A549 (cell line): ENCODE results near the gene KLHDC8A. TPM values are rescaled to one million over a fixed set of nuclear protein-coding genes. Genes with fewer than 3 reads are reported as not detected.
A peak's percentile ranks its signal among the peaks of the same experiment; 100 is the strongest.

ENCODE experiments used
- ATAC-seq, 2 experiments: fragments of 200-7000 bp in 1 of 2; fragments of >200 bp in 1 of 2; cut with Nextera tagmentation in 1 of 2; cut with Tn5 transposase in 1 of 2; 3 replicates each; pipeline versions ENCODE4 v1.8.0 to v1.9.1; 2018 to 2020; ENCODE audit warnings: mild to moderate bottlenecking in 1 of 2, moderate library complexity in 1 of 2
- CTCF ChIA-PET: fragments of 300-600 bp; sonication (Branson Sonifier 250); formaldehyde crosslinking; extraction: SDS; loops from one replicate; lab custom pipeline; 2021; ENCODE audit warnings: antibody characterized with exemption, inconsistent platforms; lab: Yijun Ruan, JAX
- POLR2A ChIA-PET: fragments of 350-600 bp; formaldehyde crosslinking; extraction: SDS; loops from one replicate; lab custom pipeline; 2021; ENCODE audit warnings: antibody characterized with exemption, inconsistent platforms; lab: Yijun Ruan, JAX
- DNase-seq, 2 experiments: peaks; one replicate each; pipeline versions ENCODE4 v3.0.0 to v3.0.0-alpha.2; 2011 to 2016; ENCODE audit warnings: low read depth in 1 of 2, low spot score in 1 of 2
- FAIRE-seq: peaks from 2 replicates; lab custom pipeline; 2011; peaks lifted over from hg19 to GRCh38; lab: Jason Lieb, UNC
- H3K27ac ChIP-seq, 2 experiments: fragments of >200 bp; sonication (Bioruptor Twin); formaldehyde crosslinking; 3 replicates each; pipeline ENCODE4 v1.5.1; 2016 to 2017
- H3K4me1 ChIP-seq: fragments of >200 bp; sonication (Bioruptor Twin); formaldehyde crosslinking; 3 replicates; pipeline ENCODE4 v1.6.1; 2016
- H3K4me2 ChIP-seq: fragments of >200 bp; sonication (Bioruptor Twin); formaldehyde crosslinking; 3 replicates; pipeline ENCODE4 v1.6.1; 2016
- H3K4me3 ChIP-seq: fragments of >200 bp; sonication (Bioruptor Twin); formaldehyde crosslinking; 3 replicates; pipeline ENCODE4 v1.5.1; 2016
- H3K9me3 ChIP-seq: fragments of >200 bp; sonication (Bioruptor Twin); formaldehyde crosslinking; 3 replicates; pipeline ENCODE4 v1.6.1; 2016
- CBX8 ChIP-seq: fragments of 200-600 bp; sonication (generic); IDR thresholded peaks from 2 replicates; pipeline ENCODE4 v1.6.1; 2016
- E2F6 ChIP-seq: IDR thresholded peaks from 2 replicates; pipeline ENCODE4 v1.6.1; 2012; ENCODE audit warnings: low read depth, borderline replicate concordance
- EP300 ChIP-seq, 2 experiments: fragments of >200 bp; sonication (Bioruptor Twin); formaldehyde crosslinking; IDR thresholded peaks; 2 replicates in 1 of 2; 3 replicates in 1 of 2; pipeline ENCODE4 v1.6.1; 2016 to 2017
- FOXS1 ChIP-seq: fragments of 250-450 bp; sonication (Bioruptor Pico); IDR thresholded peaks from 2 replicates; pipeline ENCODE4 v1.5.0; 2020; ENCODE audit warnings: mild to moderate bottlenecking, moderate library complexity
- GATA3 ChIP-seq: IDR thresholded peaks from 2 replicates; pipeline ENCODE4 v1.6.1; 2012; ENCODE audit warnings: borderline replicate concordance
- HES2 ChIP-seq: fragments of >200 bp; sonication (Bioruptor Twin); formaldehyde crosslinking; IDR thresholded peaks from 2 replicates; pipeline ENCODE4 v1.6.1; 2016
- HOXB13 ChIP-seq: fragments of 250-450 bp; sonication (Bioruptor Pico); IDR thresholded peaks from 2 replicates; pipeline ENCODE4 v1.5.0; 2020; ENCODE audit warnings: low read depth, mild to moderate bottlenecking, moderate library complexity
- JUN ChIP-seq, 2 experiments: fragments of >200 bp; sonication (Bioruptor Twin); formaldehyde crosslinking; IDR thresholded peaks; 2 replicates in 1 of 2; 3 replicates in 1 of 2; pipeline ENCODE4 v1.6.1; 2016 to 2017
- MAFK ChIP-seq: fragments of 450-650 bp; IDR thresholded peaks from 2 replicates; pipeline ENCODE4 v1.6.1; 2014; ENCODE audit not compliant: partially characterized antibody
- MAX ChIP-seq: IDR thresholded peaks from 2 replicates; pipeline ENCODE4 v1.6.1; 2012
- NFE2L2 ChIP-seq: fragments of 150-350 bp; conservative IDR thresholded peaks from 2 replicates; pipeline ENCODE4 v1.6.1; 2014; ENCODE audit warnings: low read length
- NR3C1 ChIP-seq: fragments of >200 bp; sonication (Bioruptor Twin); formaldehyde crosslinking; IDR thresholded peaks from 3 replicates; pipeline ENCODE4 v1.6.1; 2017
- PHF8 ChIP-seq: fragments of 200-600 bp; sonication (generic); IDR thresholded peaks from 2 replicates; pipeline ENCODE4 v1.6.1; 2016; ENCODE audit warnings: low read depth, mild to moderate bottlenecking, antibody characterized with exemption, moderate library complexity, borderline replicate concordance
- POLR2A ChIP-seq: IDR thresholded peaks from 2 replicates; pipeline ENCODE4 v1.6.1; 2012; ENCODE audit warnings: mild to moderate bottlenecking, low read length
- RAD21 ChIP-seq, 2 experiments: fragments of >200 bp in 1 of 2; sonication (Bioruptor Twin) in 1 of 2; formaldehyde crosslinking in 1 of 2; IDR thresholded peaks in 1 of 2; conservative IDR thresholded peaks in 1 of 2; 2 replicates in 1 of 2; 3 replicates in 1 of 2; pipeline ENCODE4 v1.6.1; 2012 to 2018; ENCODE audit warnings: inconsistent platforms in 1 of 2
- RARB ChIP-seq: fragments of 250-450 bp; sonication (Bioruptor Pico); IDR thresholded peaks from 2 replicates; pipeline ENCODE4 v1.8.0; 2021; ENCODE audit warnings: mild to moderate bottlenecking, moderate library complexity
- RCOR1 ChIP-seq: fragments of 150-350 bp; IDR thresholded peaks from 2 replicates; pipeline ENCODE4 v1.6.1; 2014; ENCODE audit warnings: antibody characterized with exemption, low read length, low read depth
- SMC3 ChIP-seq: fragments of >200 bp; sonication (Bioruptor Twin); formaldehyde crosslinking; IDR thresholded peaks from 3 replicates; pipeline ENCODE4 v1.6.1; 2018; ENCODE audit warnings: inconsistent platforms
- ZFP36 ChIP-seq: fragments of 450-650 bp; IDR thresholded peaks from 2 replicates; pipeline ENCODE4 v1.6.1; 2014; ENCODE audit warnings: borderline replicate concordance; ENCODE audit not compliant: partially characterized antibody
- WGBS: methylation state at CpG from one replicate; pipeline ENCODE4 v1.1.6; 2017; ENCODE audit errors: missing lambda C conversion rate; 5-methylcytosine and 5-hydroxymethylcytosine counted together
- polyA plus RNA-seq, 4 experiments: library from polyadenylated mRNA; depleted of rRNA in 3 of 4; stranded (reverse); fragments of >200 nt; fragmentation: RNase III in 1 of 4; extraction: RNeasy Plus Mini Kit Qiagen cat#74134 plus additional on column Dnase treatment in 1 of 4; gene quantifications; 2 replicates in 3 of 4; 3 replicates in 1 of 4; pipeline ENCODE4 v1.2.3, GENCODE V29; 2011 to 2017
- TF ChIP-seq, protein P1 (sequence below): fragments of 250-450 bp; sonication (Bioruptor Pico); IDR thresholded peaks from 2 replicates; pipeline ENCODE4 v1.5.0; 2020; ENCODE audit warnings: low read depth, mild to moderate bottlenecking, moderate library complexity

KLHDC8A gene
- polyA plus RNA-seq, 2 of the 4 experiments (the other 2 are of a cell fraction): 0.34 to 0.40 TPM

DNA sequence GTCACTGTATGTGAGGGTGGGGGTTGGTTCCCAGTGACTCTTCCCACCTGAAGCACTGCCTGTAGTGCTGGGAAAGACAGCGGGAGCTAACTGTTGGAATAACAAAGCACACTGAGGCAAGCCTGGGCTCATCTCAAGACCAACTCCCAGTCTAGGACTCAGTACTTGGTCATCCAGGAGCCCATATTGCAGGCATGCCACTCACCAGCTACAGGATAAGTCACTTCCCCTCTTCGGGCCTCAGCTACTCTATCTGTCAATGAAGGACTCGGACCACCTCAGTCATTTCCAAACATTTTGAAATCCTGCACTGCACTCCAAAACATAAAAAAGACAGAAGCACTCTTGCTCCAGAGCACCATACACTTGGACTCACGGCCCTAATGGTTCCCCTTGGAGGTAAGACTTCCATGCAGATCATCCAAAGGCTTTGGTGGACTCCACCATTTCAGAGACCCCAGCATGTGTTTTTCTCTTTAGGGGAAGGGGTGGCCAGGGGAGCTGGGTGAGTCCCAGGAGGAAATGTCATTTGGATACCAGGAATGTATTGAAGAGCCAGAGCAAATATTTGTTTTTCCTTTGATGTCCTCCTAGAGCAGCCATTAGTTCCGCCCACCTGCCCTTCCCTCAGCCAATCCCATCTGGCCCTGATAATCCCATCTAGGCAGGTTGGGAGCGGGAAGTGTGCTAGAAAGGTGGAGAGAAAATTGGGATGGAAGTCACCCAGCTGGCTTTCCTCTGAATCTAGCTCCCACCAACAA lies 38.3 kb downstream of the KLHDC8A start:
- TF ChIP-seq JUN (IDR thresholded peaks at IDR 0.05) (no peak; a peak in 2 of 5 replicates), POLR2A (no peak), NR3C1 (no peak), HOXB13 (no peak), EP300 (IDR thresholded peaks at IDR 0.05) (no peak)
- TF ChIP-seq, all 56 proteins: peak for 0
- ChIA-PET POLR2A (interaction anchor here (0.7 to 1.9 kb wide), 6 partner anchors 12 to 45 kb away, joined by 6 to 14 read pairs (median 8); no protein-coding TSS in a partner anchor), CTCF (interaction anchor here (1.0 to 89.2 kb wide), 5 partner anchors 7 to 340 kb away, joined by 3 to 3627 read pairs (median 3); partner anchors contain the start of genes KLHDC8A and NUAK2)
- peak overlapping the region; percentile 99 for H3K4me2 ChIP-seq
- H3K9me3 ChIP-seq: no peaks in the 10 kb centered on the region
- H3K4me3 ChIP-seq: peak overlapping the region; percentile 95
- peak overlapping the region; percentile 96 to 99 for H3K27ac ChIP-seq
- 2% methylated on average over 6 of the region's 6 CpGs for WGBS
- DNase-seq (peak in 1 of 2 experiments; percentile 69), FAIRE-seq (no peak), ATAC-seq (peak in 1 of 2 experiments; percentile 16; a peak in 3 of 6 replicates)
- peaks cover 53% of the 10 kb centered on the region for H3K4me1 ChIP-seq

- FAIRE-seq (no peak), DNase-seq (peak in 1 of 2 experiments; percentile 82), ATAC-seq (peak; percentile 26)
- WGBS: 0% methylated on average over 7 of the region's 7 CpGs
- H3K4me1 ChIP-seq: peaks cover 63% of the 10 kb centered on the region
- POLR2A ChIA-PET: interaction anchor here (1.0 to 1.9 kb wide), 6 partner anchors 14 to 44 kb away, joined by 3 to 14 read pairs (median 6); no protein-coding TSS in a partner anchor
- H3K4me3 ChIP-seq: peak overlapping the region; percentile 95
- H3K9me3 ChIP-seq: no peaks in the 10 kb centered on the region
- TF ChIP-seq PHF8 (no peak), RARB (CRISPR knock-in tag) (no peak), RAD21 (conservative IDR thresholded peaks at IDR 0.05 in 1 of 2, IDR thresholded peaks at IDR 0.05 in 1 of 2) (peak; percentile 21 to 38; a peak in 2 of 5 replicates), HOXB13 (no peak), FOXS1 (CRISPR knock-in tag) (no peak), JUN (IDR thresholded peaks at IDR 0.05) (peak in 1 of 2 experiments; percentile 61; a peak in 2 of 5 replicates), HES2 (no peak), GATA3 (peak; percentile 50), MAFK (no peak), RCOR1 (no peak), CBX8 (no peak), E2F6 (no peak), MAX (peak; percentile 45), SMC3 (peak; percentile 43), NFE2L2 (no peak), ZFP36 (no peak)
- TF ChIP-seq, protein P1, sequence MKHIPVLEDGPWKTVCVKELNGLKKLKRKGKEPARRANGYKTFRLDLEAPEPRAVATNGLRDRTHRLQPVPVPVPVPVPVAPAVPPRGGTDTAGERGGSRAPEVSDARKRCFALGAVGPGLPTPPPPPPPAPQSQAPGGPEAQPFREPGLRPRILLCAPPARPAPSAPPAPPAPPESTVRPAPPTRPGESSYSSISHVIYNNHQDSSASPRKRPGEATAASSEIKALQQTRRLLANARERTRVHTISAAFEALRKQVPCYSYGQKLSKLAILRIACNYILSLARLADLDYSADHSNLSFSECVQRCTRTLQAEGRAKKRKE: no peak
- peak overlapping the region; percentile 99 for H3K4me2 ChIP-seq
- CTCF ChIA-PET: interaction anchor here (1.0 to 89.2 kb wide), 5 partner anchors 8 to 341 kb away, joined by 3 to 3627 read pairs (median 6); partner anchors contain the start of genes KLHDC8A and NUAK2
- H3K27ac ChIP-seq: peak overlapping the region; percentile 96 to 99
These were observed 39.3 kb downstream of the KLHDC8A start for GRCh38 chr1:205317311-205317917.

GRCh38 chr1:205316161-205316566 lies 40.6 kb downstream of the KLHDC8A start:
- TF ChIP-seq E2F6 (no peak), JUN (IDR thresholded peaks at IDR 0.05) (peak in 1 of 2 experiments; percentile 38; a peak in 2 of 5 replicates)
- Histone ChIP-seq H3K9me3 (no peaks in the 10 kb centered on the region), H3K27ac (peak overlapping the region; percentile 96 to 99), H3K4me2 (peak overlapping the region; percentile 99), H3K4me3 (peak overlapping the region; percentile 95), H3K4me1 (peaks cover 71% of the 10 kb centered on the region)
- WGBS: 8% methylated on average over 2 of the region's 2 CpGs
- no peak for ATAC-seq
- ChIA-PET CTCF (interaction anchor here (1.4 to 89.2 kb wide), 3 partner anchors 9 to 87 kb away, joined by 6 to 3627 read pairs (median 3627); partner anchors contain the start of genes KLHDC8A and NUAK2), POLR2A (interaction anchor here (0.6 to 1.5 kb wide), 2 partner anchors 14 to 43 kb away, joined by 3 to 5 read pairs; no protein-coding TSS in a partner anchor)
- no peak for FAIRE-seq
- DNase-seq: no peak
